Peyer's patch (tissue), 4 donors: ENCODE measurements around the gene NRG3.

ENCODE experiments used
- CTCF ChIP-seq, 6 experiments: fragments of 450-650 bp in 4 of 6; fragments of 200-600 bp in 2 of 6; sonication (generic) in 1 of 6; IDR thresholded peaks; one replicate each; pipeline ENCODE4 v1.5.1; 2017 to 2019; ENCODE audit warnings: antibody characterized with exemption in 6 of 6, mild to moderate bottlenecking in 3 of 6, moderate library complexity in 1 of 6
- POLR2A ChIP-seq, 2 donors: fragments of 450-650 bp; IDR thresholded peaks; one replicate each; pipeline ENCODE4 v1.5.1; 2017; ENCODE audit warnings: antibody characterized with exemption in 2 of 2, mild to moderate bottlenecking in 2 of 2, moderate library complexity in 2 of 2

- TF ChIP-seq CTCF (IDR thresholded peaks at IDR 0.05) (no peak), POLR2A (IDR thresholded peaks at IDR 0.05) (no peak)
Observed at GRCh38 chr10:81961451-81962184, 86.6 kb downstream of the NRG3 start.
